SK-N-SH treated with all-trans-retinoic acid at 6 μM for 48 hours (cell line): ENCODE results near the gene STK35.
"Not testable (repeated sequence)": the region's sequence is repeated elsewhere in the genome, so short reads cannot be mapped to it uniquely, and the experiment has no call there.

Experiments used
- ATAC-seq: fragments of 200-7000 bp; cut with Tn5 transposase; 3 replicates; pipeline ENCODE4 v1.9.1; 2020; ENCODE audit warnings: mild to moderate bottlenecking, moderate library complexity
- ARNTL ChIP-seq: fragments of 450-650 bp; formaldehyde crosslinking; IDR thresholded peaks from 2 replicates; pipeline ENCODE4 v1.5.0; 2020; ENCODE audit warnings: low read depth, mild to moderate bottlenecking, moderate library complexity, borderline replicate concordance
- BACH2 ChIP-seq: fragments of 250-450 bp; sonication (Bioruptor Pico); IDR thresholded peaks from 2 replicates; pipeline ENCODE4 v1.9.0; 2021; ENCODE audit warnings: mild to moderate bottlenecking, borderline replicate concordance
- CREB5 ChIP-seq: fragments of 250-450 bp; sonication (Bioruptor Pico); IDR thresholded peaks from 2 replicates; pipeline ENCODE4 v1.5.1; 2020; ENCODE audit warnings: low read depth, mild to moderate bottlenecking, moderate library complexity
- CSDC2 ChIP-seq: fragments of 250-450 bp; sonication (Bioruptor Pico); IDR thresholded peaks from 2 replicates; pipeline ENCODE4 v1.5.0; 2020; ENCODE audit warnings: mild to moderate bottlenecking, moderate library complexity
- CSRNP3 ChIP-seq: fragments of 250-450 bp; sonication (Bioruptor Pico); IDR thresholded peaks from 2 replicates; pipeline ENCODE4 v1.5.1; 2021; ENCODE audit warnings: mild to moderate bottlenecking, moderate library complexity
- ESRRG ChIP-seq: fragments of 250-450 bp; sonication (Bioruptor Pico); IDR thresholded peaks from 2 replicates; pipeline ENCODE4 v1.6.1; 2021; ENCODE audit warnings: mild to moderate bottlenecking
- GLIS3 ChIP-seq: fragments of 250-450 bp; sonication (Bioruptor Pico); IDR thresholded peaks from 2 replicates; pipeline ENCODE4 v1.5.0; 2020; ENCODE audit warnings: mild to moderate bottlenecking, moderate library complexity
- ISL1 ChIP-seq: fragments of 250-450 bp; sonication (Bioruptor Pico); IDR thresholded peaks from 2 replicates; pipeline ENCODE4 v2.1.2; 2022; ENCODE audit warnings: mild to moderate bottlenecking, moderate library complexity
- OSR1 ChIP-seq: fragments of 250-450 bp; sonication (Bioruptor Pico); IDR thresholded peaks from 2 replicates; pipeline ENCODE4 v1.8.0; 2022; ENCODE audit warnings: moderate library complexity, mild to moderate bottlenecking, inconsistent platforms
- POU6F1 ChIP-seq: fragments of 250-450 bp; sonication (Bioruptor Pico); IDR thresholded peaks from 2 replicates; pipeline ENCODE4 v1.8.0; 2021; ENCODE audit warnings: low read depth, mild to moderate bottlenecking, moderate library complexity, borderline replicate concordance
- SNAI2 ChIP-seq: fragments of 250-450 bp; sonication (Bioruptor Pico); IDR thresholded peaks from 2 replicates; pipeline ENCODE4 v1.5.0; 2020; ENCODE audit warnings: mild to moderate bottlenecking, moderate library complexity
- TCF4 ChIP-seq: fragments of 250-450 bp; sonication (Bioruptor Pico); IDR thresholded peaks from 2 replicates; pipeline ENCODE4 v1.8.0; 2021; ENCODE audit warnings: mild to moderate bottlenecking, moderate library complexity, borderline replicate concordance
- TOX ChIP-seq: fragments of 250-450 bp; sonication (Bioruptor Pico); IDR thresholded peaks from 2 replicates; pipeline ENCODE4 v1.8.0; 2021; ENCODE audit warnings: mild to moderate bottlenecking, moderate library complexity, borderline replicate concordance
- TSHZ2 ChIP-seq: fragments of 250-450 bp; sonication (Bioruptor Pico); IDR thresholded peaks from 2 replicates; pipeline ENCODE4 v1.5.0; 2020; ENCODE audit warnings: mild to moderate bottlenecking, moderate library complexity
- ZC3H10 ChIP-seq: fragments of 250-450 bp; sonication (Bioruptor Pico); IDR thresholded peaks from 2 replicates; pipeline ENCODE4 v1.5.1; 2021; ENCODE audit warnings: mild to moderate bottlenecking, moderate library complexity
- ZFP3 ChIP-seq: fragments of 250-450 bp; sonication (Bioruptor Pico); IDR thresholded peaks from 2 replicates; pipeline ENCODE4 v1.5.0; 2020; ENCODE audit warnings: mild to moderate bottlenecking, moderate library complexity
- ZNF70 ChIP-seq: fragments of 450-650 bp; formaldehyde crosslinking; IDR thresholded peaks from 2 replicates; pipeline ENCODE4 v1.5.0; 2020; ENCODE audit warnings: mild to moderate bottlenecking, moderate library complexity
- ZNF8 ChIP-seq: fragments of 450-650 bp; formaldehyde crosslinking; IDR thresholded peaks from 2 replicates; pipeline ENCODE4 v1.5.0; 2020; ENCODE audit warnings: mild to moderate bottlenecking, moderate library complexity
- TF ChIP-seq, protein P1 (sequence below): fragments of 250-450 bp; sonication (Bioruptor Pico); IDR thresholded peaks from 2 replicates; pipeline ENCODE4 v1.8.0; 2020; ENCODE audit warnings: mild to moderate bottlenecking, moderate library complexity, borderline replicate concordance

STK35 gene

GRCh38 chr20:2183381-2183780 is 81.8 kb downstream of the STK35 start:
- no peak for ATAC-seq

DNA sequence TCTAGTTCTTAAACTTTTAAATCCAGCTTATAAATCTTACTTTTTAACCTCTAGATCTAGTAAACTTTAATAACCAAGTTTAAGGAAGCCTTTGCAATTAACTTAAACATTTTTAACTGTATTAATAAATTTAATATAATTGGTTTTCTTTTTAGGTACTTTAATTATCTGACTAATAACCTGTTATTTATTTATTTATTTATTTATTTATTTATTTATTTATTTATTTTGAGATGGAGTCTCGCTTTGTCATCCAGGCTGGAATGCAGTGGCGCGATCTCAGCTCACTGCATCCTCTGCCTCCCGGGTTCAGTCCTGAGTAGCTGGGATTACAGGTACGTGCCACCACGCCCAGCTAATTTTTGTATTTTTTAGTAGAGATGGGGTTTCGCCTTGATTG is 83.3 kb downstream of the STK35 start:
- not testable (repeated sequence) for ATAC-seq

More at GRCh38 chr20:2183381-2183780, 81.8 kb downstream of the STK35 start:
- TF ChIP-seq SNAI2 (CRISPR knock-in tag) (no peak), ESRRG (CRISPR knock-in tag) (no peak), ZNF70 (CRISPR knock-in tag) (no peak), CSRNP3 (CRISPR knock-in tag) (no peak), ISL1 (CRISPR knock-in tag) (no peak), TCF4 (CRISPR knock-in tag) (no peak), GLIS3 (CRISPR knock-in tag) (no peak), TSHZ2 (no peak), OSR1 (CRISPR knock-in tag) (no peak), TOX (CRISPR knock-in tag) (no peak), ZFP3 (CRISPR knock-in tag) (no peak), ZNF8 (no peak), ARNTL (CRISPR knock-in tag) (no peak)

DNA sequence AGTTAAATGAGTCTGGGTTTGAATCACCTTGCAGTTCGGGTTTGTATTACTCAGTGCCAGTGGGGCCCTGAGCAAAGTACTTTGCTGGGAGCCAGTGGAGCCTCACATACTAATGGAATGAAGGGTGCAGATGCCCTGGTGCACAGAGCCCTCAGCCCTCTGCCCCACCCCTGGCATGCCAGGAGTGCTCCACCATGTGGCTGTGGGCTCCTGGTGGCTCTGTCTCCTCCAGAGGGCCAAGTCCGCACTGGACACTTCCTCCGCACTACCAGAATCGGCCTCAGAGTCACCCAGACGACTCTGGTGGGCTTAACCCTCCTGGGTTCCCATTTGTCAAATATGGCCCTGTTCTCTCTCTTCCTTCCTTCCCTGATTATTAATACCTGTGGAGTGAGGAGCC is 94.0 kb downstream of the STK35 start:
- TF ChIP-seq CSRNP3 (CRISPR knock-in tag) = no peak
- no peak for TF ChIP-seq BACH2 (CRISPR knock-in tag)
- TF ChIP-seq, protein P1, sequence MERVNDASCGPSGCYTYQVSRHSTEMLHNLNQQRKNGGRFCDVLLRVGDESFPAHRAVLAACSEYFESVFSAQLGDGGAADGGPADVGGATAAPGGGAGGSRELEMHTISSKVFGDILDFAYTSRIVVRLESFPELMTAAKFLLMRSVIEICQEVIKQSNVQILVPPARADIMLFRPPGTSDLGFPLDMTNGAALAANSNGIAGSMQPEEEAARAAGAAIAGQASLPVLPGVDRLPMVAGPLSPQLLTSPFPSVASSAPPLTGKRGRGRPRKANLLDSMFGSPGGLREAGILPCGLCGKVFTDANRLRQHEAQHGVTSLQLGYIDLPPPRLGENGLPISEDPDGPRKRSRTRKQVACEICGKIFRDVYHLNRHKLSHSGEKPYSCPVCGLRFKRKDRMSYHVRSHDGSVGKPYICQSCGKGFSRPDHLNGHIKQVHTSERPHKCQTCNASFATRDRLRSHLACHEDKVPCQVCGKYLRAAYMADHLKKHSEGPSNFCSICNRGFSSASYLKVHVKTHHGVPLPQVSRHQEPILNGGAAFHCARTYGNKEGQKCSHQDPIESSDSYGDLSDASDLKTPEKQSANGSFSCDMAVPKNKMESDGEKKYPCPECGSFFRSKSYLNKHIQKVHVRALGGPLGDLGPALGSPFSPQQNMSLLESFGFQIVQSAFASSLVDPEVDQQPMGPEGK (CRISPR knock-in tag) = no peak
- TF ChIP-seq ZC3H10 (CRISPR knock-in tag) = no peak
- no peak for TF ChIP-seq ZNF8
- no peak for TF ChIP-seq SNAI2 (CRISPR knock-in tag)
- TF ChIP-seq TOX (CRISPR knock-in tag) = no peak
- TF ChIP-seq ARNTL (CRISPR knock-in tag) = no peak
- TF ChIP-seq OSR1 (CRISPR knock-in tag) = no peak
- TF ChIP-seq CSDC2 (CRISPR knock-in tag) = no peak
- TF ChIP-seq POU6F1 (CRISPR knock-in tag) = no peak
- no peak for TF ChIP-seq ZNF70 (CRISPR knock-in tag)
- TF ChIP-seq CREB5 (CRISPR knock-in tag) = no peak
- no peak for ATAC-seq
